ENCODE results near the gene COQ3.

The COQ3 gene

DNA sequence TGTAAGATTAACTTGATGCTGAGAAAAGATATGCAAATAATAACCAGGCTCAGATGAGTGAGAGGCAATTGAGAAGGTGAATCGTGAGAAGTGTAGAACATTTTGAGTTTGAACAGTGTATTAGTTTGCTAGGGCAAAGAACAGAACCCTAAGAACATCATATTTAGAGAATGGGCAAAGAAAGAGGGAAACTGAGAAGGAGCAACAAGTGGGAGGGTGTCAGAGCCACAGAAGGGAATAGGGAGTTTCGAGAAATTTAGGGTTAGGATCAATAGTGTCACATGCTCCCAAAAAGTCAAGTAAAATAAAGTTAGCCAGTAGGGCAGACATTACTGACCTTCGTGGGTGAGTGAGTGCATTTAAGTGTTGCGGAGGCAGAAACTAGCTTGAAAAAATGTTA is 39.0 kb downstream of the COQ3 start:
- TF ChIP-seq TAF1 (IDR thresholded peaks at IDR 0.05; ENCODE audit: borderline replicate concordance, insufficient read depth, low read length) (no peak), FOXP2 (optimal IDR thresholded peaks at IDR 0.05; ENCODE audit: borderline replicate concordance, extremely low read depth, extremely low read length, insufficient read depth) (no peak), SIN3A (IDR thresholded peaks at IDR 0.05; ENCODE audit: borderline replicate concordance, insufficient read depth, low read length) (no peak), POLR2AphosphoS5 (IDR thresholded peaks at IDR 0.05; ENCODE audit: low read depth, low read length) (no peak)
- TF ChIP-seq, protein P1, sequence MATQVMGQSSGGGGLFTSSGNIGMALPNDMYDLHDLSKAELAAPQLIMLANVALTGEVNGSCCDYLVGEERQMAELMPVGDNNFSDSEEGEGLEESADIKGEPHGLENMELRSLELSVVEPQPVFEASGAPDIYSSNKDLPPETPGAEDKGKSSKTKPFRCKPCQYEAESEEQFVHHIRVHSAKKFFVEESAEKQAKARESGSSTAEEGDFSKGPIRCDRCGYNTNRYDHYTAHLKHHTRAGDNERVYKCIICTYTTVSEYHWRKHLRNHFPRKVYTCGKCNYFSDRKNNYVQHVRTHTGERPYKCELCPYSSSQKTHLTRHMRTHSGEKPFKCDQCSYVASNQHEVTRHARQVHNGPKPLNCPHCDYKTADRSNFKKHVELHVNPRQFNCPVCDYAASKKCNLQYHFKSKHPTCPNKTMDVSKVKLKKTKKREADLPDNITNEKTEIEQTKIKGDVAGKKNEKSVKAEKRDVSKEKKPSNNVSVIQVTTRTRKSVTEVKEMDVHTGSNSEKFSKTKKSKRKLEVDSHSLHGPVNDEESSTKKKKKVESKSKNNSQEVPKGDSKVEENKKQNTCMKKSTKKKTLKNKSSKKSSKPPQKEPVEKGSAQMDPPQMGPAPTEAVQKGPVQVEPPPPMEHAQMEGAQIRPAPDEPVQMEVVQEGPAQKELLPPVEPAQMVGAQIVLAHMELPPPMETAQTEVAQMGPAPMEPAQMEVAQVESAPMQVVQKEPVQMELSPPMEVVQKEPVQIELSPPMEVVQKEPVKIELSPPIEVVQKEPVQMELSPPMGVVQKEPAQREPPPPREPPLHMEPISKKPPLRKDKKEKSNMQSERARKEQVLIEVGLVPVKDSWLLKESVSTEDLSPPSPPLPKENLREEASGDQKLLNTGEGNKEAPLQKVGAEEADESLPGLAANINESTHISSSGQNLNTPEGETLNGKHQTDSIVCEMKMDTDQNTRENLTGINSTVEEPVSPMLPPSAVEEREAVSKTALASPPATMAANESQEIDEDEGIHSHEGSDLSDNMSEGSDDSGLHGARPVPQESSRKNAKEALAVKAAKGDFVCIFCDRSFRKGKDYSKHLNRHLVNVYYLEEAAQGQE (IDR thresholded peaks at IDR 0.05; ENCODE audit: insufficient read depth in 1 of 2, low read depth in 2 of 2, low read length in 2 of 2), result no peak

DNA sequence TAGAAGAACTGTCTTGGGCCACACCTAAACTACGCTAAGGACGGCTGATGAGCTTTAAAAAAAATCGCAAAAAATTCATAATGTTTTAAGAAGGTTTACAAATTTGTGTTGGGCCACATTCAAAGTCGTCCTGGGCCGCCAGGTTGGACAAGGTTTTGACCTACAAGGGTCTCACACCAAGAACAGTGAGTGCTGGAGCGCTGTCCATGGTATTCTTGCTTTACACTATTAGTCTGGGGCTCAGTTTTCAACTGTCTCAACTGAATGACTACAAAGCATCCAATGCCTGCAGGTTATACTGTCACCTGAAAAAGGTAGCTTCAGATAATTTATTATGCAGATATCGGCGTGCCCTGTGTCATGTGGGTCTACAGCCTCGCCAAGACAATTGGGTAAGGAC is 40.9 kb downstream of the COQ3 start:
- TF ChIP-seq POLR2AphosphoS5 (IDR thresholded peaks at IDR 0.05; ENCODE audit: low read depth, low read length), result no peak
- TF ChIP-seq, protein P1 (IDR thresholded peaks at IDR 0.05; ENCODE audit: insufficient read depth in 1 of 2, low read depth in 2 of 2, low read length in 2 of 2), result peak; percentile 77 to 94

GRCh38 chr6:99350573-99350972 is 43.4 kb downstream of the COQ3 start:
- TF ChIP-seq FOXP2 (optimal IDR thresholded peaks at IDR 0.05; ENCODE audit: borderline replicate concordance, extremely low read depth, extremely low read length, insufficient read depth), result no peak
- no peak for TF ChIP-seq POLR2AphosphoS5 (IDR thresholded peaks at IDR 0.05; ENCODE audit: low read depth, low read length)

DNA sequence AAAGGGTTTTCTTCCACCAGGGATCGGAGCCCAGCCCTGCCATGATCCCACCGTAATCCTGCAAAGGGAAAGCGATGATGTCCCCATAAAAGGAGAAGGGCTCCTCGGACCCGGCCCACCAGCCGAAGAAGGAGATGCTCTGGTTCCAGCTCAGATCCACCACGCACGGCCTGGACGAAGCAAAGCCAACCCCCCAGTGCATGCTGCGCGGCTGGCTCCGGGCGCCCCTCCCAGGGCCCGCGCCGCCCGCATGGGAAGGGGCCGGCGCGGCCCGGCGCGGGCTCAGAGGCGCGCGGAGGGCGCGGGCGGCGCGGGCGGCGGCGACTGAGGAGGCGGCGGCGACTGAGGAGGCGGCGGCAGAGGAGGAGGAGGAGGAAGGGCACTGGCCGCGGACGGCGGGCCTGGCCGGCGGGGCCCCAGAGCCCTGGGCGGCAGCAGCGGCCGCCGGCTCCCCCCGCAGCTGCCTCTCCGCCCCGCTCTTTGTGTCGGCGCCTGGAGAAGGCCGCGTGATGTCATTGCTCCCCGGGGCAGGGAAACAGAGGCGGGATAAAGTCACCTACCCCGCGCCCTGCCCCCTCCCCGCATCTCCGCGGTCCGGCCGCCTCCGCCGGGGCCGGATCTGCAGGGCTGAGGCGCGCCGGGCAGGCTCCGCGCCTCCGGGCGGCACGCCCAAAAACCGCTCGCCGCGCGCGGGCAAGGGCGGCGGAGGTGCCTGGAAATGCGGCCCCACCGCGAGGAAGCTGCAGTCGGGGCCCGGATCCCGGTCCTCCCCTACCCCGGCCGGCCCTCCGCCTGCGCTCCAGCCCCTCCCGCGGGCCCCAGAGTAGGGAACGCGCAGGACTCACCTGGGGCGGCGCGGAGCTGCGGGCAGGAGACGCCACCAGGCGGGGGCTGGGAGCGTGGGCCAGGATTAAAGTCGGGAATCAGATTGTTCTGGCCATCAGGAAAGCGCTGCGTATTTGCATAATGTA is 44.5 kb downstream of the COQ3 start, which contains the start of gene FAXC:
Gene FAXC, minus strand, starts transcription at position 504 of the 971 bp plus-strand sequence. Its CDS starts 302 bp downstream, at position 202.
- no peak for TF ChIP-seq TAF1 (IDR thresholded peaks at IDR 0.05; ENCODE audit: borderline replicate concordance, insufficient read depth, low read length)

DNA sequence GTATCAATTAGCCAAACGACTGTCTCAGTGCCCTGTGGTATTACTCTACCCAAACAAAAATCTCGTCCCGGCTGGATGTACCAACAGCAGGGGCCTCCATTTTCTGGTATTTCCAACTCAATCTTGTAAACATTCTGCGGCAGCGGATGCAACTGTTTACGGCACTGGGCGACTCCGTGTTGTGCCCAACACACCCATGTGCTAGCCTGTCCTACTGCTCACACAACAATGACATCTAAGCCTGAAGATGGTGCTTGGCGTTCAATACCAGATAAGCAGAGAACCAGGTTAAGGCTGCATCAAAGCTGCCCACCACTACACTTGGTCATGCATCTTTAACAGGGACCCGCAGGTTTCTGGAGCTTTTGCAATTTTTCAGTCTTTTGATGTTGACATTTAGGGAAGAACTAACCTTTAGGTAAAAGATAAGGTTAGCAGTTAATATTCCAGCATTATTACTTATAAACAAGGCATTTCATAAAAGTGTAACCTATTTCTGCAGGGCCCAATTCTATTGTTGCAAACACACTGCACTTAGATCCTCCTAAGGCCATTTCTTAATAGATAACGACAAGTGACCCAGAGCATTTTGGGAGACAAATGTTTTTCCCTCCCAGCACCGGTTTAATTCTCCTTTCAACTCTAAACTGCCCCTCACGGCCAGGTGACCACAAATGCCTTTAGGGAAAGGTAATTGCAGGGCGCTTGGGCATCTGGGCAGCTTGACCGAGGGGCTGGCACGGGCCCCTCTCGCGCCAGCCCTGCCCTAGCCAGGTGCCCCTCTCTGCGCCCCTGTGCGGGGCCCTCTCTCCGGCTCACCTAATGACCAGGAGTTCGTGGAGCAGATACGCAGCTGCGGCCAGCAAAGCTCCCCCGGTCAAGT is 45.5 kb downstream of the COQ3 start:
- TF ChIP-seq FOXP2 (optimal IDR thresholded peaks at IDR 0.05; ENCODE audit: borderline replicate concordance, extremely low read depth, extremely low read length, insufficient read depth), result no peak
- no peak for TF ChIP-seq TAF1 (IDR thresholded peaks at IDR 0.05; ENCODE audit: borderline replicate concordance, insufficient read depth, low read length)
- no peak for TF ChIP-seq SIN3A (IDR thresholded peaks at IDR 0.05; ENCODE audit: borderline replicate concordance, insufficient read depth, low read length)
- TF ChIP-seq, protein P1 (IDR thresholded peaks at IDR 0.05; ENCODE audit: insufficient read depth in 1 of 2, low read depth in 2 of 2, low read length in 2 of 2), result no peak
- no peak for TF ChIP-seq POLR2AphosphoS5 (IDR thresholded peaks at IDR 0.05; ENCODE audit: low read depth, low read length)

GRCh38 chr6:99347804-99348203 is 46.2 kb downstream of the COQ3 start:
- TF ChIP-seq, protein P1 (IDR thresholded peaks at IDR 0.05; ENCODE audit: insufficient read depth in 1 of 2, low read depth in 2 of 2, low read length in 2 of 2), result no peak
- TF ChIP-seq FOXP2 (optimal IDR thresholded peaks at IDR 0.05; ENCODE audit: borderline replicate concordance, extremely low read depth, extremely low read length, insufficient read depth) (no peak), SIN3A (IDR thresholded peaks at IDR 0.05; ENCODE audit: borderline replicate concordance, insufficient read depth, low read length) (no peak), POLR2AphosphoS5 (IDR thresholded peaks at IDR 0.05; ENCODE audit: low read depth, low read length) (no peak), TAF1 (IDR thresholded peaks at IDR 0.05; ENCODE audit: borderline replicate concordance, insufficient read depth, low read length) (no peak)

Measured in PFSK-1 (cell line).